Fibroblast of villous mesenchyme (primary cell): ENCODE results near the gene KAT2A. TPM values are rescaled to one million over a fixed set of nuclear protein-coding genes. Genes with fewer than 3 reads are reported as not detected.
A peak's percentile ranks its signal among the peaks of the same experiment; 100 is the strongest.
"Not testable (repeated sequence)": the region's sequence is repeated elsewhere in the genome, so short reads cannot be mapped to it uniquely, and the experiment has no call there.

ENCODE experiments used
- DNase-seq: peaks from one replicate; pipeline ENCODE4 v3.0.0-alpha.2; 2010; ENCODE audit warnings: low read depth
- H3K4me3 ChIP-seq: 2 replicates; pipeline ENCODE4 v1.5.1; 2011; ENCODE audit warnings: low read depth, mild to moderate bottlenecking, low read length
- total RNA-seq: library from RNA; depleted of rRNA; stranded (reverse); fragments of >200 nt; gene quantifications from 2 replicates; pipeline ENCODE4 v1.2.3, GENCODE V29; 2012
- TF ChIP-seq, protein P1 (sequence below): IDR thresholded peaks from 2 replicates; pipeline ENCODE4 v1.5.1; 2012; ENCODE audit warnings: low read depth, mild to moderate bottlenecking, low read length; ENCODE audit not compliant: insufficient read depth

KAT2A gene
- total RNA-seq, 1 donor = 13.0 TPM

DNA sequence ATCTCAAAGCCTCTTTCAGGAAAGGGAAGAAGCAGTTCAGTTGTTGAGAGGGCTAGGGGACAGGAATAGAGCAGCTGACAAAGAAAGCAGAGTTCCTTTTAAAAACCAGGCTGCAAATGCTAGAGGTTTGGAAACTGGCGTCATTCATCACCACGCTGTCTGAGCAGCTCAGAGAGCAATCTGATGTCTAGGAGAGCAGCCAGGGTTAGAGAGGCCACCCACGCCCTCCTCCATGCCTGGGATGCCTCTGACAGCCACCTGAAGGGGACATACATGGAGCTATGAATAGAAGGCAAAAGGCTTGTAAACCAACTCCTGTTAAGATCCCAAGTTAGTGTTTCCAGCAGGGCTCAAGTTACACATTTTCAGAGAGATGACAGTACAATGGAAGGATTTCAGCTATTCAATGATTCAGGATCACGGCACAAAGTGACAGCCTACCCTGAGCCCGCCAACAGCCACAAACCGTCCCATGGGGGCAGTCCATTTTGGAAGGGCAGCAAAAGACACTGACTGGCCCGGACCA lies 21.3 kb upstream of the KAT2A start:
- DNase-seq = peak; percentile 29
- TF ChIP-seq, protein P1, sequence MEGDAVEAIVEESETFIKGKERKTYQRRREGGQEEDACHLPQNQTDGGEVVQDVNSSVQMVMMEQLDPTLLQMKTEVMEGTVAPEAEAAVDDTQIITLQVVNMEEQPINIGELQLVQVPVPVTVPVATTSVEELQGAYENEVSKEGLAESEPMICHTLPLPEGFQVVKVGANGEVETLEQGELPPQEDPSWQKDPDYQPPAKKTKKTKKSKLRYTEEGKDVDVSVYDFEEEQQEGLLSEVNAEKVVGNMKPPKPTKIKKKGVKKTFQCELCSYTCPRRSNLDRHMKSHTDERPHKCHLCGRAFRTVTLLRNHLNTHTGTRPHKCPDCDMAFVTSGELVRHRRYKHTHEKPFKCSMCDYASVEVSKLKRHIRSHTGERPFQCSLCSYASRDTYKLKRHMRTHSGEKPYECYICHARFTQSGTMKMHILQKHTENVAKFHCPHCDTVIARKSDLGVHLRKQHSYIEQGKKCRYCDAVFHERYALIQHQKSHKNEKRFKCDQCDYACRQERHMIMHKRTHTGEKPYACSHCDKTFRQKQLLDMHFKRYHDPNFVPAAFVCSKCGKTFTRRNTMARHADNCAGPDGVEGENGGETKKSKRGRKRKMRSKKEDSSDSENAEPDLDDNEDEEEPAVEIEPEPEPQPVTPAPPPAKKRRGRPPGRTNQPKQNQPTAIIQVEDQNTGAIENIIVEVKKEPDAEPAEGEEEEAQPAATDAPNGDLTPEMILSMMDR = no peak
- H3K4me3 ChIP-seq = no peak overlapping the region

DNA sequence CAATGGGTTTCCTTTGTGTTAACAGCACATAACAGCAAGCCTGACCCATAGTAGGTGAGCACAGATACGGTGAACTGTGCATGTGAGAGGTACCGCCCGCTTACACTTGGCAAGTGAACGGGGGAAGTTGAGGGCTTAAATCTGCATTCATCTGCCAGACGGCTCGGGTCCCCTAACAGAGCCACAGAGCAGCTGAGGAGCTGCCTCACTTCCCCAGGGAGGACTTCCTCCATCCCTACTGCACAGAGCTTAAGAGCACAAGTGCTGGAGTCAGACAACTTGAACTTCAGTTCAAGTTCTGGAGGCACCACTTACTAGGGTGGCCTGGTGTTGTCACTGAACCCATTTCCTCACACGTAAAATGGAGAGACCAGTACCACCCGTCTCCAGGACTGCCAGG lies 20.2 kb upstream of the KAT2A start:
- DNase-seq = no peak
- no peak overlapping the region for H3K4me3 ChIP-seq
- TF ChIP-seq, protein P1 = no peak

DNA sequence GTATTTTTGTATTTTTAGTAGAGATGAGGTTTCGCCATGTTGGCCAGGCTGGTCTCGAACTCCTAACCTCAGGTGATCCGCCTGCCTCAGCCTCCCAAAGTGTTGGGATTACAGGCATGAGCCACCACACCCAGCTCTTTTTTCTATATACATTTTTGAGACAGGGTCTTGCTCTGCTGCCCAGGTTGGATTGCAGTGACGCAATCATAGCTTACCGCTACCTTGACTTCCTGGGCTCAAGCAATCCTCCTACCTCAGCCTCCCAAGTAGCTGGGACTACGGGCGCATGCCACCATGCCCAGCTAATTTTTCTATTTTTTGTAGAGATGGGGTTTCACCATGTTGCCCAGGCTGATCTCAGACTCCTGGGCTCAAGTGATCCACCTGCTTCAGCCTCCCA lies 19.5 kb upstream of the KAT2A start:
- not testable (repeated sequence) for H3K4me3 ChIP-seq, DNase-seq

DNA sequence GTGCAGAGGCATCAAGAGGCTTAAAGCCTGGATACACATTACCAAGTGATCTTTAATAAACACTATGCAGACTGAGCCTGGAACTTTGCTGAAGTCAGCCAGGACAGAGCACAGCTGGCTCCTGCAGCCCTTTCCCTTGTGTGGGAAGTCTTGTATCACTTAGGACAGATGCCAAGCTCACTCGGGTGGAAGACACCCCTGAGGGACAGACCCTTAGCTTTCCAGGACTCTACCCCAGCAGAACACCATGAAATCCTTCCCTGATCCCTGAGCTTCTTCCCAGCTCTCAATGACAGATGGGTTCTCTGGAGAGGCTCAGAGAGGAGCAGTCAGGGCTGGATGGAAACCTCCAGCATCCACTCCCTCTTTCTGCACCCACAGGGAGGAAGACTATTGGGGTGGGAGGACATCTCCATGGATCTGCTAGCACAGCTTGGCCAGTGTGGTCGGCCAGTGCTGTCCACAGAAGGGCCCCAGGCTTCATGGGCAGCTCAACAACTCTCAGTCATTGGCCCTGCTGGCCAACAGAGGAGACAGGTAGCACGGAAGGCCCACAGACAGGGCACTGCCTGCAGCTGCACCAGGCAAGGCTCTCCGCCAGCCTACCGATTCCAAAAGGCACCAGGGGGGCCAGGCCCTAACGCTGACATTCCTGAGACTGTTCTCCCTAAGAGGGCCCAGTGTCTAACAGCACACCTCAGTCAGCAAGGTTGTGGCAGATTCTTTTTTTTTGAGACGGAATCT lies 17.8 kb upstream of the KAT2A start:
- no peak overlapping the region for H3K4me3 ChIP-seq
- TF ChIP-seq, protein P1 = no peak
- peak; percentile 38 for DNase-seq

DNA sequence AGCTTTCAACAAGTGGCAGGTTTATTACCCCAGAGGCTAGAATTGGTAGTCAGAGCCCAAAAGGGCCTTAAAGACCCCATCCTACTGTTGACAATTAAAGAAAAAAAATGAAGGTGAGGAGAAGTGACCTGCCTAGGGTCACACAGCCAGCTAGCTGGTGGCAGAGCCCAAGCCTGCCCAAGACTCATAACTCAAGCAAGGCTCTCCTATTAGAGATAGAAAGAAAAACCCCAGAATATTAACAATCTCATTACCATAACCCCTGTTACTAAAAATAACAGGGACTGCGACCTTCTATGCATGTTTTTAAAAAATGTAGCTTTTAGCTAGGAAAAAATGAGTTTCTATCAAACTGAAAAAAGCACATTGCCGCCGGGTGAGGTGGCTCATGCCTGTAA lies 15.5 kb upstream of the KAT2A start:
- DNase-seq = no peak
- TF ChIP-seq, protein P1 = no peak

DNA sequence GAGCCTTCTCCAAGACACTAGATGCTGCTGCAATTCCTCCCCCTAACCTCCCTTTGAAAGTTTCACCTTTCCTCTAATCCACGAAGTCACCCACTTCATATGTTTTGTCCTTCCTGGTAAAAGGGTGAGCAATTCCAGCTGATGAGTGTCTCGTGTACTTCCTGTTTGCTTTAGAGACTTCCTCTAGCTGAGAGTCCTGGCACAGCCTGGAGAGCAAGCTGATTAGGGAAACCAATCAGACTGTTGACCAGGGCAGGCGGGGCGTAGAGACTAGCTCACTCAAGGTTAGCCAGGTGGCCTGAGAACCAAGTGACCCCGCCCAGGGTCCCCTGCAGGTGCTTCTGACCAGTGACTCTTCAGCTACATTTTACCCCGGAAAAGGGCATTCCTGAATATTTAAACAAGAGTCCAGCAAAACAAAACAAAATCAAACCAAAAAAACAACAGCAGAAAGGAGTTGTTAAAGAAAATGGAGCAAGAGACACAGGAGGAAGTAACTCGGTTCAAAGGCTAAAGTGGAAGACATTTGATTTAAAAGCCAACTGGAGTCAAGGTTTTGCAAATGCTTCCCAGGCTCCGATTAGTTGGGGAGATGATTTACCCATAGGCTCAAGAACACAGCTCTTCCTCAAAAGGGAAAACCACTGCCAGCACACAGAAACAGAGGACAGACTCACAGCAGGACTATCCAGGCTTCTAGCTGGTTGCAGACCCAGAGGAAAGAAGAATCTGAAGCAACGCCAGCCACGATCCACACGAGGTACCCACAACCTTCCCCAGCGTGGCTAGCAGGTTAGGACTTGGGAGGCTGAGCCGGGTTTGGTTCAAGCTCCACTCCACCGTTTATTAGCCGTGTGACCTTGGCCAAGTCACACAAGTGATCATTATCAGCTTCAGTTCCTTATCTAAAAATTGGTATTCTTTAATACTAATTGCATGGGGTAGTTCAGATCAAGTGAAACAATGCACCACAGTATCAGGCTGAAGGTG lies 14.8 kb upstream of the KAT2A start:
- DNase-seq = peak; percentile 91
- no peak overlapping the region for H3K4me3 ChIP-seq
- TF ChIP-seq, protein P1 = no peak

More for the DNA sequence above, 15.5 kb upstream of the KAT2A start:
- H3K4me3 ChIP-seq = no peak overlapping the region

DNA sequence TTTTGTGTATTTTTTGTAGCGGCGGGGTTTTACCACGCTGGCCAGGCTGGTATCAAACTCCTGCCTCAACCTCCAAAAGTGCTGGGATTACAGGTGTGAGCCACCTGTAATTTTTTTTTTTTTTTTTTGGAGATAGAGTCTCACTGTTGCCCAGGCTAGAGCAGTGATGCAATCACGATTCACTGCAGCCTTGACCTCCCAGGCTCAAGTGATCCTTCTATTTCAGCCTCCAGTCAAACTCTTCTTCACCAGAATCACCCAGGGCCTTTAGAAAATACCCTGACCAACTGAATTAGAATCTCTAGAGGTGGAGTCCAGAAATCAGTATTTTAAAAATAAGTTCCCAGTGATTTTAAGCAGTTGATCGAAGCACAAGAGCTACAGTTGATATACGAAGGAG lies 14.0 kb upstream of the KAT2A start:
- H3K4me3 ChIP-seq = no peak overlapping the region
- TF ChIP-seq, protein P1 = no peak
- no peak for DNase-seq
